Measurements from ENCODE around the gene FCHO2. TPM values are rescaled to one million over a fixed set of nuclear protein-coding genes. Genes with fewer than 3 reads are reported as not detected.
A peak's percentile ranks its signal among the peaks of the same experiment; 100 is the strongest.

FCHO2 gene
- total and polyA plus RNA-seq, 2 donors (not counting 3 experiments of a cell fraction or from before 2014, with no cell fraction given) = 12.0 to 25.2 TPM

DNA sequence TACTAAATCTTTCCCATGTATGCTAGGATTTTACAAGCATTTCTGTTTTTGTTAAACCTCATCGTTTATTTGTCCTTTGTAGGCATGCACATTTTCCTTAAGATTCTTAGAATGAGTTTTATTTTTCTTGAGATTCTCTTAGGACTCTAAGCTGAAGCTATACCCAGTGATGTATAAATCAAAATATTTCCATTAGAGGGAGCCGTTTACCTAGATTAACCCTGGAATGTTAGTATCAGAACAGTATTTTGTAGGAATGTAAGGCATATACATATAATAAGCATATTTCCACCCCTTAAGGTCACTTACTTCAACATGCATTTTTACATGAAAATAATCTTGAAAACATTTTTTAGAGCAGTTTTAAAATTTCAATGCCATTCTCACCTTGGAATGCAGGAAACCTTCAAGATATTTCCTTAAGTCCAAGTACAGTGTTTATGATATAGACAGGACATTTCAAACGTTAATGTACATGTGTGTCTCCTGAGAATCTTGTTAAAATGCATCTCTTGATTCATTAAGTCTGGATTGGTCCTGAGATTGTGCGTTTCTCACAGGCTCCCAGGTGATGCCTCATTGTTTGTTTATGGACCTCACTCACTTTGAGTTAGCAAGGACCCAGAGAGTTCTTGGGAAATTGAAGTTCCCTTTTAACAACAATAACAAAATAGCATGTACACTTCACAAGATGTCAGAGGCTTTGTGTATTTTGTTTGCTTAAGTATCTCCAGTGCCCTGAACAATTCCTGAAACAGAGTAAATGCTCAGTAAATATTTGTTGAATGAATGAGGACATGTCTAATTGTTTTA lies 34.9 kb upstream of the FCHO2 start:
- POLR2A ChIA-PET = no interaction called here
- H3K36me3 ChIP-seq (ENCODE audit: control insufficient read depth in 2 of 2, extremely low read depth in 1 of 2, insufficient read depth in 2 of 2, low read length in 2 of 2) = no peaks in the 10 kb centered on the region
- no peaks in the 10 kb centered on the region for H3K4me1 ChIP-seq (ENCODE audit: control insufficient read depth, extremely low read depth, insufficient read depth, low read length)
- peak; percentile 62 for DNase-seq (ENCODE audit: low read depth, low spot score)
- H3K9me1 ChIP-seq (replicated peaks; ENCODE audit: control insufficient read depth, extremely low read depth, insufficient read depth, low read length) = no peaks in the 10 kb centered on the region
- no peaks in the 10 kb centered on the region for H3K9me3 ChIP-seq (replicated peaks; ENCODE audit: control insufficient read depth, insufficient read depth, low read length)
- dilution Hi-C loops (cut with MboI; ENCODE audit: extremely low pct_ligation_motif_present, low sequenced_read_pairs) (no loop called here), intact Hi-C loops (cut with micrococcal nuclease) (loop anchor here (2.0 to 10.0 kb wide), 3 partner anchors 34 to 254 kb away; partner anchors contain the start of gene TMEM174)
- FAIRE-seq = peak; percentile 33
- BruUV-seq (replicated peaks) = no TSS peak
- no peak overlapping the region for H3K4me2 ChIP-seq (ENCODE audit: insufficient read depth, low read length)
- H3K4me3 ChIP-seq (replicated peaks in 1 of 3; ENCODE audit: insufficient read depth in 1 of 3, low read depth in 1 of 3, low read length in 3 of 3) = no peak overlapping the region
- TF ChIP-seq, protein P1, sequence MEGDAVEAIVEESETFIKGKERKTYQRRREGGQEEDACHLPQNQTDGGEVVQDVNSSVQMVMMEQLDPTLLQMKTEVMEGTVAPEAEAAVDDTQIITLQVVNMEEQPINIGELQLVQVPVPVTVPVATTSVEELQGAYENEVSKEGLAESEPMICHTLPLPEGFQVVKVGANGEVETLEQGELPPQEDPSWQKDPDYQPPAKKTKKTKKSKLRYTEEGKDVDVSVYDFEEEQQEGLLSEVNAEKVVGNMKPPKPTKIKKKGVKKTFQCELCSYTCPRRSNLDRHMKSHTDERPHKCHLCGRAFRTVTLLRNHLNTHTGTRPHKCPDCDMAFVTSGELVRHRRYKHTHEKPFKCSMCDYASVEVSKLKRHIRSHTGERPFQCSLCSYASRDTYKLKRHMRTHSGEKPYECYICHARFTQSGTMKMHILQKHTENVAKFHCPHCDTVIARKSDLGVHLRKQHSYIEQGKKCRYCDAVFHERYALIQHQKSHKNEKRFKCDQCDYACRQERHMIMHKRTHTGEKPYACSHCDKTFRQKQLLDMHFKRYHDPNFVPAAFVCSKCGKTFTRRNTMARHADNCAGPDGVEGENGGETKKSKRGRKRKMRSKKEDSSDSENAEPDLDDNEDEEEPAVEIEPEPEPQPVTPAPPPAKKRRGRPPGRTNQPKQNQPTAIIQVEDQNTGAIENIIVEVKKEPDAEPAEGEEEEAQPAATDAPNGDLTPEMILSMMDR (IDR thresholded peaks at IDR 0.05; ENCODE audit: extremely low read depth in 1 of 2, insufficient read depth in 1 of 2, low read depth in 1 of 2, low read length in 2 of 2) = peak in 1 of 2 donors; percentile 5
- no peak for TF ChIP-seq JUN (IDR thresholded peaks at IDR 0.05; ENCODE audit: borderline replicate concordance, insufficient read depth, insufficient read length, low read depth)
- no peaks in the 10 kb centered on the region for H3K27me3 ChIP-seq (ENCODE audit: control insufficient read depth in 2 of 2, insufficient read depth in 2 of 2, low read length in 2 of 2)
- H4K20me1 ChIP-seq (replicated peaks; ENCODE audit: control insufficient read depth, extremely low read depth, insufficient read depth, low read length) = peaks cover 3% of the 10 kb centered on the region
- no peak overlapping the region for H3K27ac ChIP-seq (ENCODE audit: insufficient read depth, low read depth, low read length)
- CTCF ChIA-PET = interaction anchor here (1.0 to 2.6 kb wide), 7 partner anchors 31 to 298 kb away, joined by 3 to 11 read pairs (median 5); partner anchors contain the start of gene FCHO2
- no peaks in the 10 kb centered on the region for H3K79me2 ChIP-seq (ENCODE audit: control insufficient read depth, insufficient read depth, low read length)
- H3K9ac ChIP-seq (replicated peaks; ENCODE audit: extremely low read depth, insufficient read depth, low read length) = no peak overlapping the region
- H2AFZ ChIP-seq (ENCODE audit: low read depth, low read length) = no peak overlapping the region

DNA sequence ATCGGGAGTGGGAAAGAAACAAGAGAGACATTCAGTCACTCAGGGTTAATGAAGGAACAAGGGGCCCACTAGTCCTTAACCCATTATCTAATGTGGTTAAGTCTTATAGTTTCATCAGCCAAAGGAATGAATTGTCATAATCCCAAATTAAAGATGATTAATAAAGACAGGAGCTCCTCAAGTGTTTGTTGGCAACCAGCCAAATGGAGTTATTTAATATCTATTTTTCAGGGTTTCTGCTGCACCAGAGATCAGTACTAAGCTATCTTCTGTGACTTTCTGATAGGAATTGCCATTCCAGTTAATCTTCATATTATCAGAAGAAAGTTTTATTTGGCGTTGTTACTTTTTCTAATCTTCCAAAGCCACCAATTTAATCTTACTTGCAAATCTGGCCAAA lies 34.0 kb upstream of the FCHO2 start:
- H3K79me2 ChIP-seq (ENCODE audit: control insufficient read depth, insufficient read depth, low read length) = no peaks in the 10 kb centered on the region
- no peak overlapping the region for H3K9ac ChIP-seq (replicated peaks; ENCODE audit: extremely low read depth, insufficient read depth, low read length)
- ChIA-PET POLR2A (no interaction called here), CTCF (interaction anchor here (2.6 kb wide), 1 partner anchor 34 kb away, joined by 11 read pairs; the partner anchor contains the start of gene FCHO2)
- TF ChIP-seq POLR2A (IDR thresholded peaks at IDR 0.05; ENCODE audit: low read depth, low read length) (no peak), GATA2 (IDR thresholded peaks at IDR 0.05; ENCODE audit: insufficient read depth, insufficient read length, low read depth, low read length) (no peak), POLR2AphosphoS5 (IDR thresholded peaks at IDR 0.05; ENCODE audit: insufficient read depth, low read depth, low read length) (no peak), FOS (IDR thresholded peaks at IDR 0.05; ENCODE audit: borderline replicate concordance, insufficient read depth, low read length) (no peak), MYC (IDR thresholded peaks at IDR 0.05; ENCODE audit: low read depth, low read length) (no peak), EZH2 (IDR thresholded peaks at IDR 0.05; ENCODE audit: borderline replicate concordance, low read depth, low read length, severe bottlenecking) (no peak), JUN (IDR thresholded peaks at IDR 0.05; ENCODE audit: borderline replicate concordance, insufficient read depth, insufficient read length, low read depth) (no peak)
- TF ChIP-seq, protein P2, sequence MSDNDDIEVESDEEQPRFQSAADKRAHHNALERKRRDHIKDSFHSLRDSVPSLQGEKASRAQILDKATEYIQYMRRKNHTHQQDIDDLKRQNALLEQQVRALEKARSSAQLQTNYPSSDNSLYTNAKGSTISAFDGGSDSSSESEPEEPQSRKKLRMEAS (IDR thresholded peaks at IDR 0.05; ENCODE audit: insufficient read depth, insufficient read length) = no peak
- TF ChIP-seq, protein P1 (IDR thresholded peaks at IDR 0.05; ENCODE audit: extremely low read depth in 1 of 2, insufficient read depth in 1 of 2, low read depth in 1 of 2, low read length in 2 of 2) = no peak
- H3K4me1 ChIP-seq (ENCODE audit: control insufficient read depth, extremely low read depth, insufficient read depth, low read length) = no peaks in the 10 kb centered on the region
- H3K36me3 ChIP-seq (ENCODE audit: control insufficient read depth in 2 of 2, extremely low read depth in 1 of 2, insufficient read depth in 2 of 2, low read length in 2 of 2) = no peaks in the 10 kb centered on the region
- H3K27ac ChIP-seq (ENCODE audit: insufficient read depth, low read depth, low read length) = no peak overlapping the region
- DNase-seq (ENCODE audit: low read depth, low spot score) = no peak
- intact Hi-C loops (cut with micrococcal nuclease) (loop anchor here (2.0 to 10.0 kb wide), 3 partner anchors 33 to 253 kb away; partner anchors contain the start of gene TMEM174), dilution Hi-C loops (cut with MboI; ENCODE audit: extremely low pct_ligation_motif_present, low sequenced_read_pairs) (no loop called here)
- H3K9me1 ChIP-seq (replicated peaks; ENCODE audit: control insufficient read depth, extremely low read depth, insufficient read depth, low read length) = no peaks in the 10 kb centered on the region
- no peaks in the 10 kb centered on the region for H3K27me3 ChIP-seq (ENCODE audit: control insufficient read depth in 2 of 2, insufficient read depth in 2 of 2, low read length in 2 of 2)
- no peak overlapping the region for H2AFZ ChIP-seq (ENCODE audit: low read depth, low read length)
- no peak for FAIRE-seq
- BruUV-seq (replicated peaks) = no TSS peak
- peaks cover 3% of the 10 kb centered on the region for H4K20me1 ChIP-seq (replicated peaks; ENCODE audit: control insufficient read depth, extremely low read depth, insufficient read depth, low read length)
- no peak overlapping the region for H3K4me2 ChIP-seq (ENCODE audit: insufficient read depth, low read length)
- no peak overlapping the region for H3K4me3 ChIP-seq (replicated peaks in 1 of 3; ENCODE audit: insufficient read depth in 1 of 3, low read depth in 1 of 3, low read length in 3 of 3)
- no peaks in the 10 kb centered on the region for H3K9me3 ChIP-seq (replicated peaks; ENCODE audit: control insufficient read depth, insufficient read depth, low read length)
